Loucy (cell line): ENCODE data around the gene VWA5B1.

ENCODE experiments used
- CTCF ChIP-seq: fragments of 200-600 bp; sonication (generic); conservative IDR thresholded peaks from 2 replicates; pipeline ENCODE4 v1.5.1; 2014; ENCODE audit warnings: mild to moderate bottlenecking, antibody characterized with exemption, low read length
- EZH2phosphoT487 ChIP-seq: fragments of 200-600 bp; IDR thresholded peaks from 2 replicates; pipeline ENCODE4 v1.6.1; 2018; ENCODE audit warnings: antibody characterized with exemption, mild to moderate bottlenecking, moderate library complexity, borderline replicate concordance

DNA sequence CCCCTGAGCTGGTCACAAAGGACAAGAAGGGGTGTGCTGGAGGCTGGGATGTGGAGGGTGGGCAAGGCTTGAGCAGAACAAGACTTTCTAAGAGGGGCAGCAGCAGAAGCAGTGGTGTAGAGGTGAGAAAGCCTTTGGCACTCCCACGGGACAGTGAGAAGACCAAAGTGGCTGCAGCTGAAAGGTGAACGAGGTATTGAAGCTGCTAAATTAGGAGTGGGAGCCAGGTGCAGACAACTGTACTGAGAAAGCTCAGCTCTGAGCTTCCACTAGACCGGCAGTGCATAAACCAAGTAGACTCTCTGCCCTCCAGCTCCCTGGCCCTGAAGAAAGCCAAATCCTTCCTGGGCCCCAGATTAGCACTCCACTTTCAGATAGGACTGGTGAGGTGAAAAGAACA lies 93.0 kb downstream of the VWA5B1 start:
- no peak for TF ChIP-seq CTCF
- no peak for TF ChIP-seq EZH2phosphoT487
